Transverse colon (tissue), 4 donors: ENCODE results near the gene ZMIZ1.

Source experiments
- EP300 ChIP-seq: sonication (generic); formaldehyde crosslinking; IDR thresholded peaks from one replicate; pipeline ENCODE4 v1.6.1; 2017; ENCODE audit warnings: antibody characterized with exemption, low read depth
- POLR2A ChIP-seq: fragments of 450-650 bp; IDR thresholded peaks from one replicate; pipeline ENCODE4 v1.6.1; 2016; ENCODE audit warnings: antibody characterized with exemption, mild to moderate bottlenecking, moderate library complexity
- POLR2AphosphoS5 ChIP-seq, 3 donors: sonication (generic); formaldehyde crosslinking; IDR thresholded peaks; one replicate each; pipeline ENCODE4 v1.6.1; 2016; ENCODE audit warnings: antibody characterized with exemption in 3 of 3
- TF ChIP-seq, protein P1 (sequence below), 5 experiments: fragments of 200-600 bp in 3 of 5; fragments of 450-650 bp in 2 of 5; sonication (generic) in 3 of 5; IDR thresholded peaks; 1 replicate in 2 of 5; 2 replicates in 3 of 5; pipeline ENCODE4 v1.5.1; 2016 to 2017; ENCODE audit warnings: antibody characterized with exemption in 5 of 5, inconsistent platforms in 3 of 5, mild to moderate bottlenecking in 2 of 5, moderate library complexity in 1 of 5

- TF ChIP-seq, protein P1, sequence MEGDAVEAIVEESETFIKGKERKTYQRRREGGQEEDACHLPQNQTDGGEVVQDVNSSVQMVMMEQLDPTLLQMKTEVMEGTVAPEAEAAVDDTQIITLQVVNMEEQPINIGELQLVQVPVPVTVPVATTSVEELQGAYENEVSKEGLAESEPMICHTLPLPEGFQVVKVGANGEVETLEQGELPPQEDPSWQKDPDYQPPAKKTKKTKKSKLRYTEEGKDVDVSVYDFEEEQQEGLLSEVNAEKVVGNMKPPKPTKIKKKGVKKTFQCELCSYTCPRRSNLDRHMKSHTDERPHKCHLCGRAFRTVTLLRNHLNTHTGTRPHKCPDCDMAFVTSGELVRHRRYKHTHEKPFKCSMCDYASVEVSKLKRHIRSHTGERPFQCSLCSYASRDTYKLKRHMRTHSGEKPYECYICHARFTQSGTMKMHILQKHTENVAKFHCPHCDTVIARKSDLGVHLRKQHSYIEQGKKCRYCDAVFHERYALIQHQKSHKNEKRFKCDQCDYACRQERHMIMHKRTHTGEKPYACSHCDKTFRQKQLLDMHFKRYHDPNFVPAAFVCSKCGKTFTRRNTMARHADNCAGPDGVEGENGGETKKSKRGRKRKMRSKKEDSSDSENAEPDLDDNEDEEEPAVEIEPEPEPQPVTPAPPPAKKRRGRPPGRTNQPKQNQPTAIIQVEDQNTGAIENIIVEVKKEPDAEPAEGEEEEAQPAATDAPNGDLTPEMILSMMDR (IDR thresholded peaks at IDR 0.05): no peak
- TF ChIP-seq POLR2A (no peak), POLR2AphosphoS5 (IDR thresholded peaks at IDR 0.05) (no peak), EP300 (no peak)
Observed at GRCh38 chr10:79128241-79128922, 59.6 kb downstream of the ZMIZ1 start.
